Measurements from ENCODE around the gene SMOC2.

SMOC2 gene

DNA sequence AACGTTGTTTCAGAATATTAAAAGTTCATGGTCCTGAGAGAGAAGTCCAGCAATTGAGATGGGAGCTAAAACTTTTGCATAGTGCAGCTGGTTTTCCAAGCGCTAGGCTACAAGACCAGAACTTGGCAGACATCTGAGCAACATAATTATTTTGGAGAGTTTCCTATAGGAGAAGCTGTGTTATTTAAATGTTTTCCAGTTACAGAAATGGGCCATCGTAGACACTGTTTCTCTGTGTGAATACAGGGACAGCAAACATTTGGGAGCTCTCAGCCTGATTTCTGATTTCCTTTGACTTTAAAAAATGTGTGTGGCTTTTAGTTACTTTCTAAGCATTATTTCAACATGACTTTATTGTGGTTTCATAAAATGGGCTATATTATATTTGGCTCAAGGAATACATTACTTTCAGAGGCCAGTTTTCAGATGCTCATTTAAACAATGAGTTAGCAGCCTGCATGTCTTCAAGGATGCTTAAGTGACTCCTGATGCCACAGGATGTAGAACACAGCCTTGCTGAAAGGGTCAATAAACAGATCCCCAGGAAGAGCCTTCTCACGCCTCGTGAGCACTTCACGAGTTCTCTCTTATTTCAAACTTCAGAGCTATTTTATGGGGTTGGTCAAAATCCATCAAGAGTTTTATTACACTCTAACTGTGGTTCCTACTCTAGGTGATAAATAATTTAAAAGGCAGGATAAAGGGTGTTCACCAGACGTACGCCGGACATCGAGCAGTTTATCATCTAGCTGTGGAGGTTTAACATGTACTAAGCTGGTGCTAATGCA lies 193.8 kb downstream of the SMOC2 start:
- no peak for DNase-seq

DNA sequence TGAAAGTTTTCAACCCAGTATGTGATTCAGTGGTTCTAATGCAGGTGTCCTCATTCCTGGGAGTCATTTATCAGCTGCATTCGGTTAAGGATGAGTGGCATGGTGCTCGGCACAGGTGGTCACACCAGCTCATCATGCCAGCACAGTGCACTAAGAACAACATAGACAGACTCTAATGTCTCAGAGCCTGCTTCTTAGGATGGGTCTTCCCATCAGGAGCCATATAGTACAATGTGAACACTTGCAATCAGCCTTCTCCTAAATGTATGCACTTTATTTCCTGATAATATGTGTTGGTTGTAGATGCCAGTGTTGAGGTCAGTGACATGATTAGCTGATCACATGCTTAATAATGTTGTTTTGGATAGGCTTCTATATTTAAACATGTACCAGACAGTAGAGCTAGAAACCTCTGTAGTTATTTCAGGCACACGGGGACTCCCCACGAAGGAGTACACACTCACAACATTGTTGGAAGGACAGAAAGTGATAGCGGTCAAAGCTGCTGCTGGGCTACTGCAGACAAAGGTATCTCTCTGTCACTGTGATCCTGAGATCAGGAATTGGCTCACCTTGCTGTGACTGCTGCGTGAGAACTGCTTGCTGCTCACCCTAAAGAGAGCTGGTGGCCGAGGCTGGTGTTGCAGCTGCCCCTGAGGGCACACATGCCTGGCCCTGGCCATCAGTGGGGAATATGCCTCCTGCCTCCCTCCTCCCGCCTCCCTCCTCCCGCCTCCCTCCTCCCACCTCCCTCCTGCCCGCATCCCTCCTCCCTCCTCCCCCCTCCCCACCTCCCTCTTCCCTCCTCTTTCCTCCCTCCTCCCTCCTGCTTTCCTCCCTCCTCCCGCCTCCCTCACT lies 195.4 kb downstream of the SMOC2 start:
- no peak for DNase-seq

GRCh38 chr6:168637834-168638233 lies 196.8 kb downstream of the SMOC2 start:
- no peak for DNase-seq

GRCh38 chr6:168638468-168639271 lies 197.7 kb downstream of the SMOC2 start:
- DNase-seq = no peak

GRCh38 chr6:168640181-168640580 lies 199.2 kb downstream of the SMOC2 start:
- no peak for DNase-seq

GRCh38 chr6:168640768-168641167 lies 199.8 kb downstream of the SMOC2 start:
- DNase-seq = no peak

GRCh38 chr6:168641446-168641845 lies 200.5 kb downstream of the SMOC2 start:
- DNase-seq = no peak

- no peak for DNase-seq
These were observed 202.4 kb downstream of the SMOC2 start for GRCh38 chr6:168643401-168643800.

- DNase-seq = no peak
These were observed 204.3 kb downstream of the SMOC2 start for GRCh38 chr6:168645326-168645725.

DNA sequence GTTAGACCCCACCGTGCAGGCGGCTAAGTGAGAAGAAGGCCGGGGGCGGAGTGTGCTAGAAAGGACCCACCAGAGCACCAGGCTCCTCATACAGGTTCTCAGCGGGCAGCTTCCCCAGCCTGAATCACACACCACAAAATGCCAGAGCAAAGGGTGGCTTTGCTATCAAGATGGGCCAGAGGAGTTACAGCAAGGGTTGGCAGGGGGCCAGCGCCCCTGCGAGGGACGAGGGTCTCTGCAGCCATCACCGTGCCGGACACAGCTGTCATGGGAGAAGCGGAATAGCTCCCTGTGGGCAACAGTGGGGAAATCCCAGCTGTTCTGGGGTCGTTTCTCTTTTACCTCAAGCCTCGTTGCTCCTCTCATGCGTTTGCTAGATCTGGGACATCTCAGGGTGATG lies 206.3 kb downstream of the SMOC2 start:
- DNase-seq = no peak

DNA sequence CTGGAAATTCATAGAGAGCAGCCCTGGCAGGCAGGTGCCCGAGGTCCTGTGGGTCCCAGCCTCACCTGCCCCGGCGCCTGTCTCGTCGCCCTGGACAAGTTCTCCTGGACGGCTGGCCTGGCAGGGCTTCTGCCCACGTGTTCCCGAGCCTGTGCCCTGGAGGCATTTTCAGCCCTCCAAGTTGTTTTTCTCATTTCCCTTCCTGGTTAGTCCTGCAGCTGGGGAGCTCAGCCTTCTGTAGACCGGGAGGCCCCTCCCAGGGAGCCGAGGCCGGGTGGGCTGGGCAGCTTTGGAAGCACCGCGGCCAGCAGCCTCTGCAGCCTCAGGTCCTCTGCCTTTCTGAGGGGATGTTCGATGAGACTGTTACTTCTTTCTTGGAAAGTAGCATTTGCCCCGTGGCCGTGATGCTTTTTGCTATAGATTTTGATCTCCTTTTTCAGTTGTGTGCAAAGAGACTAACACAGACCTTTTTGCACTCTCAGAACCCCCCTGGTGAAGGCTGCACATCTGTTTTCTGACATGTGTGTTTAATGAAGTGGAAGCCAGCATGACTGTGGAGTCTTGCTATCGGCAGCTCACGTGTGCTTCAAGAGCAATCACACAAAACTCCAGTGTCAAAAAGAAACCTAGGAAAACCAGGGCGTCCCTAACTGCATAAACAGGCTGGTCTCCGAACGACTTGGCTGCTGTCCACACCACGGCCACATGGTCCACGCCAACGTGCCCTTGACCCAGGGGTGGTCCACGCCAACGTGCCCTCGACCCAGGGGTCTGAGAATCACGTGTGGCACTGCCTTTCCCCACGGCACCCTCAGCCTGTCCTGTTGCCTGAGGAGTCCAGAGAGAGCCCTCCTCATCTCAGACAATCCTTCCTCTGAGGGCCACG lies 207.5 kb downstream of the SMOC2 start:
- DNase-seq = no peak

DNA sequence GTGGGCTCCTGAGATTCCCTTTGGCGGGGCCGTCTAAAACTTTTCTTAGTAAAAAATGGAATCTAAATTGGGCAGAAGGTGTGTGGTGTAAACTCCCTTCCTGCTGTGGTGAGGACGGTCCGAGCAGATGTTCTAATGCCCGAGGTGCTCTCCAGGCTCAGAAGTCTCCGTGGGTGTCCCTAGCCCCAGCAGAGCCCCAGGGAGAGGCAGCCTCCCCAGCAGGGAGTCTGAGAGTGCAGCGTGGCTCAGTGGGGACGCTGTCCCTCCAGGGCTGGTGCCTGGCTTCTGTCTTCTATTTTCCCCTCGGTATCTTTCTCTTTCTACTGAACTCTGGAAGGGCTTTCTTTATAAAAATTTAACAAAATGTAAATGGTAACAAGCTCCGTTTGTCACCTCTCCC lies 208.2 kb downstream of the SMOC2 start:
- DNase-seq = no peak

GRCh38 chr6:168650671-168651111 lies 209.7 kb downstream of the SMOC2 start:
- DNase-seq = no peak

- no peak for DNase-seq
These were observed 214.6 kb downstream of the SMOC2 start for GRCh38 chr6:168655462-168656152.

GRCh38 chr6:168658059-168658458 lies 217.1 kb downstream of the SMOC2 start:
- no peak for DNase-seq

- DNase-seq = no peak
These were observed 219.5 kb downstream of the SMOC2 start for GRCh38 chr6:168660400-168660945.

- no peak for DNase-seq
These were observed 221.4 kb downstream of the SMOC2 start for GRCh38 chr6:168662301-168662936.

GRCh38 chr6:168663041-168663440 lies 222.1 kb downstream of the SMOC2 start:
- no peak for DNase-seq

DNA sequence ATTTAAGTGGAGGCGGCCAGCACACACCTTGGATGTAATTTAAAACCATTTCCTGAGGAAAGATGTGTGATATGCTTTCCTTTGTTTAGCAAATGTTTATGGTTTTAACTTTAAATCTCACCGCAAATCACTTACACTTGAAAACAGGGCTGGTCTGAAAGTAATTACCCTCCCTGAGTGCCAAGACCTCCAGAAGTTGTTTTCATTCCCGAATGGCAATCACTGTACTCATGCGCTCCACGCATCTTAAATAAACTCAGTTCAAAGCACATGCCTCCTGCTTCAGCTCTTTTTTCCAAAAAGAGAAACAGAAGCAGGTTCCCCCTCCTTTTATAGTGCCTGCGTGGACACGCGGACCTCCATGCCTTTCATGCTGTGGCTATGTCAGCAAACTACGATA lies 224.0 kb downstream of the SMOC2 start:
- no peak for DNase-seq

- DNase-seq = no peak
These were observed 225.2 kb downstream of the SMOC2 start for GRCh38 chr6:168666170-168666569.

All from NCI-H2081 treated with DMSO at 0.1 percent for 48 hours (cell line).